ENCODE results near the gene DPPA2.

Gene DPPA2

DNA sequence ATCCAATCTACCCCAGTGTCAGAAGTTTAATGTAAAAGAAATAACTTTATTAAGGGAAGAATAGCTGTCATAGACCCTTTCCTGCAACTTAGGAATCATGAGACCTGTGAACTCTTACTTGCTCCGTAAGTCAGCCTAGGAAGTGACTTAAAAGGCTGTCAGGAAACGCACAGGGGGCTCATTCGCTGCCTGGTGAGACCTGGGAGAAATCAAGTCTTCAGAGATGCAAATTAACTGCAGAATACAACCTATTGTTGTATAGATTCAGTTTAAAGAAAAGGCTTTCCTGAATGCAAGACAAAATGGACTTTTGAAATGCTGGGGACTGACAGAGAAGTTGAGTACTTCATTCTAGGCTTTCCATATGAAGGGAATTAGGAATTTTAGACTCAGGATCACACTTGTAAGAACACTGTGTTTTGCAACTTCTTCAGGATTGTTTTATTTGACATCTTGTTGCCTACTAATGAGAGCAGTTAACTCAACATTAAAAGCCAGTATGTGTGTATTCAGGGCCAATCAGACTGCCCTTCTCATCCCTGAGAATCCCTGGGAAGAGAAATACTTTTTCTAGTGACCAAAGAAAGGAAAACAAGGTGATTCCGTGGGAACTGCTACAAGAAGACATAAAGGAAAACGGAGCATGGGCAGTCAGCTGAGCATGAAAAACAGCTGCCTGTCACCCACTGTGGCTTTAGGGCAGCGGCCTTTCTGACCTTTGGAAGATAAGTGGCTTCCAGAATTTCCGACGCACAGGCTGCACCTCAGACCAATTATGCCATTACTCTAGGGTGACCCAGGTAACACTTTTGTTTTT lies 39.5 kb upstream of the DPPA2 start:
- ChIA-PET CTCF (no interaction called here), POLR2A (no interaction called here)
- no peak overlapping the region for H3K4me3 ChIP-seq (ENCODE audit: low read depth, low read length)
- H3K4me1 ChIP-seq (ENCODE audit: control insufficient read depth, insufficient read depth, low read length) = no peaks in the 10 kb centered on the region
- no peaks in the 10 kb centered on the region for H3K36me3 ChIP-seq (ENCODE audit: control insufficient read depth in 2 of 2, insufficient read depth in 1 of 2, low read length in 2 of 2)
- TF ChIP-seq ZNF792 (tag by site-specific recombination; IDR thresholded peaks at IDR 0.05) (no peak), KLF16 (tag by site-specific recombination; IDR thresholded peaks at IDR 0.05) (no peak), ZNF280D (tag by site-specific recombination; IDR thresholded peaks at IDR 0.05) (no peak)
- no peak overlapping the region for H3K27ac ChIP-seq (ENCODE audit: extremely low read depth, low read depth, low read length)
- H3K9me3 ChIP-seq (ENCODE audit: control insufficient read depth, insufficient read depth, low read depth, low read length) = no peaks in the 10 kb centered on the region

- H3K4me3 ChIP-seq (ENCODE audit: low read depth, low read length) = no peak overlapping the region
- CTCF ChIA-PET = interaction anchor here (1.2 kb wide), 1 partner anchor 9 kb away, joined by 3 read pairs; no protein-coding TSS in a partner anchor
- TF ChIP-seq ZNF16 (tag by site-specific recombination; IDR thresholded peaks at IDR 0.05; ENCODE audit: low read depth) (no peak), ZFP41 (tag by site-specific recombination; IDR thresholded peaks at IDR 0.05; ENCODE audit: borderline replicate concordance) (no peak), CTCF (tag by site-specific recombination; IDR thresholded peaks at IDR 0.05) (no peak), ZNF530 (tag by site-specific recombination; IDR thresholded peaks at IDR 0.05; ENCODE audit: low read depth) (no peak), RBAK (tag by site-specific recombination; IDR thresholded peaks at IDR 0.05) (no peak), KLF10 (tag by site-specific recombination; IDR thresholded peaks at IDR 0.05) (no peak), FEZF1 (tag by site-specific recombination; IDR thresholded peaks at IDR 0.05) (no peak), ZNF768 (tag by site-specific recombination; IDR thresholded peaks at IDR 0.05) (no peak)
- no peaks in the 10 kb centered on the region for H3K36me3 ChIP-seq (ENCODE audit: control insufficient read depth in 2 of 2, insufficient read depth in 1 of 2, low read length in 2 of 2)
- POLR2A ChIA-PET = no interaction called here
- H3K4me1 ChIP-seq (ENCODE audit: control insufficient read depth, insufficient read depth, low read length) = no peaks in the 10 kb centered on the region
- H3K27ac ChIP-seq (ENCODE audit: extremely low read depth, low read depth, low read length) = no peak overlapping the region
- no peaks in the 10 kb centered on the region for H3K9me3 ChIP-seq (ENCODE audit: control insufficient read depth, insufficient read depth, low read depth, low read length)
Measured at GRCh38 chr3:109353057-109353456, 36.7 kb upstream of the DPPA2 start.

DNA sequence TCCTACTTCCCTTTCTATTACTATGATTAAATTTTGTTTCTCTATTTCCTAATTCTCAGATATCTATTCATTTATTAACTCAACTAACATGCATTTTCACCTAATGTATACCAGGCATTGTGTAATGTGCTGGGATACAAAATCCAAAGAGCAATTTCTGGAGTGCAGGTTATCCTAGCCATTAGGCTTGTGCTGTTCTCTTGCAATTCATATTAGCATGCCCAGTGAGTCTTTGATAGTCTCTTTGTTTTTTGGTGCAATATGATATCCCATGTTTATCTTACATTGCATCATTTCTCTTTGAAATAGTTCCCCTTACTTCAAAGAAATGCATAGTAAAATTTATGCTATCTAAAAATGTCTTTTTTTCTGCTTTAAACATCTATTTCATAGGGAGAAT lies 34.9 kb upstream of the DPPA2 start:
- no peaks in the 10 kb centered on the region for H3K36me3 ChIP-seq (ENCODE audit: control insufficient read depth in 2 of 2, insufficient read depth in 1 of 2, low read length in 2 of 2)
- no peaks in the 10 kb centered on the region for H3K4me1 ChIP-seq (ENCODE audit: control insufficient read depth, insufficient read depth, low read length)
- H3K4me3 ChIP-seq (ENCODE audit: low read depth, low read length) = no peak overlapping the region
- H3K27ac ChIP-seq (ENCODE audit: extremely low read depth, low read depth, low read length) = no peak overlapping the region
- POLR2A ChIA-PET = no interaction called here
- CTCF ChIA-PET = no interaction called here
- TF ChIP-seq ZNF654 (tag by site-specific recombination; IDR thresholded peaks at IDR 0.05; ENCODE audit: low read depth) (no peak), ZNF157 (tag by site-specific recombination; IDR thresholded peaks at IDR 0.05) (no peak), ZNF600 (tag by site-specific recombination; IDR thresholded peaks at IDR 0.05) (no peak), ZNF555 (tag by site-specific recombination; conservative IDR thresholded peaks at IDR 0.05) (no peak), MZF1 (tag by site-specific recombination; IDR thresholded peaks at IDR 0.05; ENCODE audit: borderline replicate concordance) (no peak), ZSCAN30 (tag by site-specific recombination; IDR thresholded peaks at IDR 0.05) (no peak), ZNF514 (tag by site-specific recombination; IDR thresholded peaks at IDR 0.05) (no peak), ZNF585B (tag by site-specific recombination; IDR thresholded peaks at IDR 0.05) (no peak), ZNF548 (tag by site-specific recombination; IDR thresholded peaks at IDR 0.05) (no peak), ZNF223 (tag by site-specific recombination; IDR thresholded peaks at IDR 0.05) (no peak)
- TF ChIP-seq, protein P1, sequence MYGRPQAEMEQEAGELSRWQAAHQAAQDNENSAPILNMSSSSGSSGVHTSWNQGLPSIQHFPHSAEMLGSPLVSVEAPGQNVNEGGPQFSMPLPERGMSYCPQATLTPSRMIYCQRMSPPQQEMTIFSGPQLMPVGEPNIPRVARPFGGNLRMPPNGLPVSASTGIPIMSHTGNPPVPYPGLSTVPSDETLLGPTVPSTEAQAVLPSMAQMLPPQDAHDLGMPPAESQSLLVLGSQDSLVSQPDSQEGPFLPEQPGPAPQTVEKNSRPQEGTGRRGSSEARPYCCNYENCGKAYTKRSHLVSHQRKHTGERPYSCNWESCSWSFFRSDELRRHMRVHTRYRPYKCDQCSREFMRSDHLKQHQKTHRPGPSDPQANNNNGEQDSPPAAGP (tag by site-specific recombination; IDR thresholded peaks at IDR 0.05) = no peak
- no peaks in the 10 kb centered on the region for H3K9me3 ChIP-seq (ENCODE audit: control insufficient read depth, insufficient read depth, low read depth, low read length)
